GM23338 (cell line): Measurements from ENCODE around the gene TMPRSS6.

Experiments used
- CTCF ChIP-seq, 2 experiments: fragments of 200-600 bp in 1 of 2; sonication (generic) in 1 of 2; conservative IDR thresholded peaks; 2 replicates each; pipeline versions ENCODE4 v1.5.1 to v1.6.1; 2016 to 2017; ENCODE audit warnings: antibody characterized with exemption in 2 of 2, low read depth in 2 of 2, mild to moderate bottlenecking in 2 of 2, moderate library complexity in 1 of 2
- EZH2 ChIP-seq: fragments of 200-600 bp; sonication (generic); IDR thresholded peaks from one replicate; pipeline ENCODE4 v1.8.0; 2017; ENCODE audit warnings: antibody characterized with exemption, mild to moderate bottlenecking, low read depth; ENCODE audit not compliant: unreplicated experiment
- REST ChIP-seq: IDR thresholded peaks from one replicate; pipeline ENCODE4 v1.6.1; 2018; ENCODE audit warnings: antibody characterized with exemption; ENCODE audit not compliant: unreplicated experiment

DNA sequence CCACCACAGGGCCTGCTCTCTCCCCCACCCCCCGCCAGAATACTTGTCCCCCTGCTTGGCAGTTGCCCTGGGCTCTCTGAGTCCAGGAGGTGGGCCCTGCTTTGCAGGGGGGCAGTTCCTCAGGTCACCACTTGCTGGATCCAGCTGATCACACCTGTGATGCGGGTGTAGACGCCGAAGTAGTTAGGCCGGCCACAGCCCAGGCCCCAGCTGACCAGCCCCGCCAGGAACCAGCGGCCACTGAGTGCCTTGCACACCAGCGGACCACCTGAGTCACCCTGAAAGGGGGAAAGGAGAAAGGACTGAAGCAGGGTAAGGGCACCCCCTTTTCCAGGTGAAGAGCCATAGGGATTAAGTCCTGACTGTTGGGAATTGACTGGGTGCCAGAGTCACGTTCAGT lies 43.6 kb downstream of the TMPRSS6 start:
- no peak for TF ChIP-seq CTCF (conservative IDR thresholded peaks at IDR 0.05; ENCODE audit: low read depth in 2 of 2)
- no peak for TF ChIP-seq REST
- TF ChIP-seq EZH2 = no peak
